ENCODE measurements around the gene CACNA1C.

GRCh38 chr12:2374092-2374906 is 321.5 kb downstream of the CACNA1C start:
- TF ChIP-seq CTCF (conservative IDR thresholded peaks at IDR 0.05) (no peak), ZFX (IDR thresholded peaks at IDR 0.05) (no peak)

Measured in C4-2B (cell line).